ENCODE measurements around the gene RARRES2.

DNA sequence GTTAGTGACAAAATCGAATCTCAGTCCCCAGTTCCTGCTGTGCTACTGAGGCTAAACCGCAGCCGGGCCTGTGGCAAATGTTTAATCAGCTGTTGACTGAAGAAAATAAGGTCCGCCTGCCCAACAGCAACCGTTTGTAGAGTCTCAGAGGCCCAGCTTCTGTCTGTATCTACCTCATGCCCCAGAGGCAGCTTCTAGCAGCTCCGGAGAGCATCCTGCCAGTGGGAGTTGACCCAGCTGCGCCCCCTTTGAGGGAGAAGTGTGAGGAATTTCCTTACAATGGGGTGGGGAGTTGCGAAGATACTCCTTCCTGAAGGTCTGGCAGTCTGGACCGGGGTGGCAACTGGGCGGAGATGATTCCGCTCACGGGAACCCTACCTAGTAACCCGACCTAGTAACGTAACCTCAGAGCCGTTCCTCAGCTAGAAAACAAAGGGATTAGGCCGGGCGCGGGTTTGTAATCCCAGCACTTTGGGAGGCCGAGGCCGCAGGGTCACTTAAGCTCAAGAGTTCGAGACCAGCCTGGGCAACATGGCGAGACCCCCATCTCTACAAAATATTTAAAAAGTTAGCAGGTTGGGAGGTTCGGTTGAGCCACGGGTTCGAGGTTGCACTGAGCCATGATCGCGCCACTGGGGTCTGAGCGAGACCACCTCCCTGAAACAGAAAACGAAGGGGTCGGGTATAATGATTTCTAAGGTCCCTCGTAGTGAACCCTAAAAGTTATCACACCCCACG, 36.9 kb upstream of the RARRES2 start:
- TF ChIP-seq POLR2A (IDR thresholded peaks at IDR 0.05; ENCODE audit: low read length) (no peak), GATA1 (IDR thresholded peaks at IDR 0.05; ENCODE audit: low read depth, low read length) (no peak)

Measured in erythroblast (primary cell).